ENCODE data around the gene KIZ.

Gene KIZ

GRCh38 chr20:21224217-21224616, 98.3 kb downstream of the KIZ start:
- no peaks in the 10 kb centered on the region for H3K27me3 ChIP-seq (replicated peaks in 2 of 5; ENCODE audit: control insufficient read depth in 4 of 5, insufficient read depth in 5 of 5, low read length in 4 of 5)
- H3K9me3 ChIP-seq (ENCODE audit: control extremely low read depth in 1 of 5, control insufficient read depth in 4 of 5, insufficient read depth in 2 of 5, low read depth in 1 of 5, low read length in 4 of 5), result no peaks in the 10 kb centered on the region
- CTCF ChIA-PET, result no interaction called here
- no peak overlapping the region for H3K4me3 ChIP-seq (ENCODE audit: control insufficient read depth in 1 of 7, extremely low read depth in 1 of 7, insufficient read depth in 4 of 7, low read depth in 2 of 7, low read length in 6 of 7)
- POLR2A ChIA-PET, result no interaction called here
- peaks cover 0 to 2% (median 0%) of the 10 kb centered on the region in 4 experiments for H3K36me3 ChIP-seq (ENCODE audit: control insufficient read depth in 4 of 4, insufficient read depth in 4 of 4, low read length in 3 of 4)
- no peak for DNase-seq
- 100% methylated on average over 1 of the region's 4 CpGs for WGBS (ENCODE audit: insufficient coverage)
- no peak overlapping the region for H3K27ac ChIP-seq (ENCODE audit: insufficient read depth in 1 of 2, low read depth in 1 of 2, low read length in 2 of 2, poor library complexity in 1 of 2, severe bottlenecking in 2 of 2)
- H3K4me1 ChIP-seq (ENCODE audit: control extremely low read depth in 1 of 4, control insufficient read depth in 4 of 4, insufficient read depth in 4 of 4, low read length in 3 of 4), result no peaks in the 10 kb centered on the region

- Histone ChIP-seq H3K9me3 (ENCODE audit: control extremely low read depth in 1 of 5, control insufficient read depth in 4 of 5, insufficient read depth in 2 of 5, low read depth in 1 of 5, low read length in 4 of 5) (no peaks in the 10 kb centered on the region), H3K4me1 (ENCODE audit: control extremely low read depth in 1 of 4, control insufficient read depth in 4 of 4, insufficient read depth in 4 of 4, low read length in 3 of 4) (no peaks in the 10 kb centered on the region), H3K4me3 (ENCODE audit: control insufficient read depth in 1 of 7, extremely low read depth in 1 of 7, insufficient read depth in 4 of 7, low read depth in 2 of 7, low read length in 6 of 7) (no peak overlapping the region), H3K27me3 (replicated peaks in 2 of 5; ENCODE audit: control insufficient read depth in 4 of 5, insufficient read depth in 5 of 5, low read length in 4 of 5) (no peaks in the 10 kb centered on the region), H3K36me3 (ENCODE audit: control insufficient read depth in 4 of 4, insufficient read depth in 4 of 4, low read length in 3 of 4) (peaks cover 0 to 3% (median under 1%) of the 10 kb centered on the region in 4 experiments), H3K27ac (ENCODE audit: insufficient read depth in 1 of 2, low read depth in 1 of 2, low read length in 2 of 2, poor library complexity in 1 of 2, severe bottlenecking in 2 of 2) (no peak overlapping the region)
- CTCF ChIA-PET, result interaction anchor here (1.4 kb wide), 1 partner anchor 11 kb away, joined by 8 read pairs; no protein-coding TSS in a partner anchor
- no CpG with 5 or more reads among the region's 6 CpGs for WGBS (ENCODE audit: insufficient coverage)
- POLR2A ChIA-PET, result no interaction called here
- DNase-seq, result no peak
Measured at GRCh38 chr20:21225215-21225947, 99.5 kb downstream of the KIZ start.

GRCh38 chr20:21228511-21228910, 102.6 kb downstream of the KIZ start:
- H3K27me3 ChIP-seq (replicated peaks in 2 of 5; ENCODE audit: control insufficient read depth in 4 of 5, insufficient read depth in 5 of 5, low read length in 4 of 5), result no peaks in the 10 kb centered on the region
- H3K4me3 ChIP-seq (ENCODE audit: control insufficient read depth in 1 of 7, extremely low read depth in 1 of 7, insufficient read depth in 4 of 7, low read depth in 2 of 7, low read length in 6 of 7), result no peak overlapping the region
- peaks cover 0 to 8% (median 2%) of the 10 kb centered on the region in 4 experiments for H3K36me3 ChIP-seq (ENCODE audit: control insufficient read depth in 4 of 4, insufficient read depth in 4 of 4, low read length in 3 of 4)
- no peak for DNase-seq
- ChIA-PET CTCF (interaction anchor here (0.9 kb wide), 1 partner anchor 10 kb away, joined by 3 read pairs; no protein-coding TSS in a partner anchor), POLR2A (no interaction called here)
- H3K4me1 ChIP-seq (ENCODE audit: control extremely low read depth in 1 of 4, control insufficient read depth in 4 of 4, insufficient read depth in 4 of 4, low read length in 3 of 4), result no peaks in the 10 kb centered on the region
- no peaks in the 10 kb centered on the region for H3K9me3 ChIP-seq (ENCODE audit: control extremely low read depth in 1 of 5, control insufficient read depth in 4 of 5, insufficient read depth in 2 of 5, low read depth in 1 of 5, low read length in 4 of 5)
- H3K27ac ChIP-seq (ENCODE audit: insufficient read depth in 1 of 2, low read depth in 1 of 2, low read length in 2 of 2, poor library complexity in 1 of 2, severe bottlenecking in 2 of 2), result no peak overlapping the region
- 100% methylated on average over 2 of the region's 3 CpGs for WGBS (ENCODE audit: insufficient coverage)

DNA sequence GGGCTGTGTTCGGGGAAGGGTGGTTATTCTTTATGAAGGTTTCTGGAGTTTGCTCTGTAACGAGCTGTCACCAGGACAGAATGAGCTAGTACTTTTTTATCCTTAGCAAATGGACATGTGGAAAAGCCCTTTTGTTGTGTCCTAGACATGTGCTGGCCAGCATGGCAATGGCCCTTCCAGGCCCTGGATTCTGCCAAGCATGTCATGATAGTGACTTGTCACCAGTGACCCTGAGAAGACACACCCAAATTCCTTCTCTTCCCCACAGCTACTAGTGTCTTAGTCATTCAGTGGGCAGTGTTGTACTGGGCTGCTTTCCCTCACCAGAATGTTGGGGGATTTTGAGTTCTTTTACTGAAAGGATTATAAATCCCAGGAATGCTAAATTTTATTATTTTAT, 103.3 kb downstream of the KIZ start:
- Histone ChIP-seq H3K4me3 (ENCODE audit: control insufficient read depth in 1 of 7, extremely low read depth in 1 of 7, insufficient read depth in 4 of 7, low read depth in 2 of 7, low read length in 6 of 7) (no peak overlapping the region), H3K36me3 (ENCODE audit: control insufficient read depth in 4 of 4, insufficient read depth in 4 of 4, low read length in 3 of 4) (peaks cover 0 to 8% (median 2%) of the 10 kb centered on the region in 4 experiments), H3K27ac (ENCODE audit: insufficient read depth in 1 of 2, low read depth in 1 of 2, low read length in 2 of 2, poor library complexity in 1 of 2, severe bottlenecking in 2 of 2) (no peak overlapping the region), H3K4me1 (ENCODE audit: control extremely low read depth in 1 of 4, control insufficient read depth in 4 of 4, insufficient read depth in 4 of 4, low read length in 3 of 4) (no peaks in the 10 kb centered on the region), H3K27me3 (replicated peaks in 2 of 5; ENCODE audit: control insufficient read depth in 4 of 5, insufficient read depth in 5 of 5, low read length in 4 of 5) (no peaks in the 10 kb centered on the region), H3K9me3 (ENCODE audit: control extremely low read depth in 1 of 5, control insufficient read depth in 4 of 5, insufficient read depth in 2 of 5, low read depth in 1 of 5, low read length in 4 of 5) (no peaks in the 10 kb centered on the region)
- WGBS (ENCODE audit: insufficient coverage), result 100% methylated on average over 2 of the region's 2 CpGs
- POLR2A ChIA-PET, result no interaction called here
- CTCF ChIA-PET, result interaction anchor here (0.9 kb wide), 1 partner anchor 11 kb away, joined by 3 read pairs; no protein-coding TSS in a partner anchor
- DNase-seq, result no peak

GRCh38 chr20:21230220-21230619, 104.3 kb downstream of the KIZ start:
- Histone ChIP-seq H3K4me1 (ENCODE audit: control extremely low read depth in 1 of 4, control insufficient read depth in 4 of 4, insufficient read depth in 4 of 4, low read length in 3 of 4) (no peaks in the 10 kb centered on the region), H3K9me3 (ENCODE audit: control extremely low read depth in 1 of 5, control insufficient read depth in 4 of 5, insufficient read depth in 2 of 5, low read depth in 1 of 5, low read length in 4 of 5) (no peaks in the 10 kb centered on the region), H3K27ac (ENCODE audit: insufficient read depth in 1 of 2, low read depth in 1 of 2, low read length in 2 of 2, poor library complexity in 1 of 2, severe bottlenecking in 2 of 2) (no peak overlapping the region), H3K27me3 (replicated peaks in 2 of 5; ENCODE audit: control insufficient read depth in 4 of 5, insufficient read depth in 5 of 5, low read length in 4 of 5) (no peaks in the 10 kb centered on the region), H3K36me3 (ENCODE audit: control insufficient read depth in 4 of 4, insufficient read depth in 4 of 4, low read length in 3 of 4) (peaks cover 0 to 8% (median 2%) of the 10 kb centered on the region in 4 experiments), H3K4me3 (ENCODE audit: control insufficient read depth in 1 of 7, extremely low read depth in 1 of 7, insufficient read depth in 4 of 7, low read depth in 2 of 7, low read length in 6 of 7) (no peak overlapping the region)
- POLR2A ChIA-PET, result no interaction called here
- DNase-seq, result no peak
- CTCF ChIA-PET, result no interaction called here
- 100% methylated on average over 3 of the region's 3 CpGs for WGBS (ENCODE audit: insufficient coverage)

- Histone ChIP-seq H3K27ac (ENCODE audit: insufficient read depth in 1 of 2, low read depth in 1 of 2, low read length in 2 of 2, poor library complexity in 1 of 2, severe bottlenecking in 2 of 2) (no peak overlapping the region), H3K36me3 (ENCODE audit: control insufficient read depth in 4 of 4, insufficient read depth in 4 of 4, low read length in 3 of 4) (peaks cover 0 to 8% (median 2%) of the 10 kb centered on the region in 4 experiments), H3K4me3 (ENCODE audit: control insufficient read depth in 1 of 7, extremely low read depth in 1 of 7, insufficient read depth in 4 of 7, low read depth in 2 of 7, low read length in 6 of 7) (no peak overlapping the region), H3K27me3 (replicated peaks in 2 of 5; ENCODE audit: control insufficient read depth in 4 of 5, insufficient read depth in 5 of 5, low read length in 4 of 5) (no peaks in the 10 kb centered on the region), H3K9me3 (ENCODE audit: control extremely low read depth in 1 of 5, control insufficient read depth in 4 of 5, insufficient read depth in 2 of 5, low read depth in 1 of 5, low read length in 4 of 5) (no peaks in the 10 kb centered on the region), H3K4me1 (ENCODE audit: control extremely low read depth in 1 of 4, control insufficient read depth in 4 of 4, insufficient read depth in 4 of 4, low read length in 3 of 4) (peaks cover 0 to under 1% (median 0%) of the 10 kb centered on the region in 4 experiments)
- DNase-seq, result no peak
- CTCF ChIA-PET, result no interaction called here
- 100% methylated on average over 3 of the region's 4 CpGs for WGBS (ENCODE audit: insufficient coverage)
- POLR2A ChIA-PET, result no interaction called here
Measured at GRCh38 chr20:21230686-21231085, 104.8 kb downstream of the KIZ start.

- 100% methylated on average over 9 of the region's 10 CpGs for WGBS (ENCODE audit: insufficient coverage)
- Histone ChIP-seq H3K36me3 (ENCODE audit: control insufficient read depth in 4 of 4, insufficient read depth in 4 of 4, low read length in 3 of 4) (peaks cover 0 to 8% (median 2%) of the 10 kb centered on the region in 4 experiments), H3K27me3 (replicated peaks in 2 of 5; ENCODE audit: control insufficient read depth in 4 of 5, insufficient read depth in 5 of 5, low read length in 4 of 5) (no peaks in the 10 kb centered on the region), H3K4me1 (ENCODE audit: control extremely low read depth in 1 of 4, control insufficient read depth in 4 of 4, insufficient read depth in 4 of 4, low read length in 3 of 4) (peaks cover 0 to 2% (median 0%) of the 10 kb centered on the region in 4 experiments), H3K4me3 (ENCODE audit: control insufficient read depth in 1 of 7, extremely low read depth in 1 of 7, insufficient read depth in 4 of 7, low read depth in 2 of 7, low read length in 6 of 7) (no peak overlapping the region), H3K27ac (ENCODE audit: insufficient read depth in 1 of 2, low read depth in 1 of 2, low read length in 2 of 2, poor library complexity in 1 of 2, severe bottlenecking in 2 of 2) (no peak overlapping the region), H3K9me3 (ENCODE audit: control extremely low read depth in 1 of 5, control insufficient read depth in 4 of 5, insufficient read depth in 2 of 5, low read depth in 1 of 5, low read length in 4 of 5) (no peaks in the 10 kb centered on the region)
- no peak for DNase-seq
- ChIA-PET POLR2A (no interaction called here), CTCF (interaction anchor here (1.0 to 1.9 kb wide), 3 partner anchors 272 to 397 kb away, joined by 3 to 11 read pairs (median 4); no protein-coding TSS in a partner anchor)
Measured at GRCh38 chr20:21232546-21233280, 106.8 kb downstream of the KIZ start.

Measured in common myeloid progenitor, CD34-positive (primary cell).